ENCODE measurements around the gene TRPV4.

The TRPV4 gene

DNA sequence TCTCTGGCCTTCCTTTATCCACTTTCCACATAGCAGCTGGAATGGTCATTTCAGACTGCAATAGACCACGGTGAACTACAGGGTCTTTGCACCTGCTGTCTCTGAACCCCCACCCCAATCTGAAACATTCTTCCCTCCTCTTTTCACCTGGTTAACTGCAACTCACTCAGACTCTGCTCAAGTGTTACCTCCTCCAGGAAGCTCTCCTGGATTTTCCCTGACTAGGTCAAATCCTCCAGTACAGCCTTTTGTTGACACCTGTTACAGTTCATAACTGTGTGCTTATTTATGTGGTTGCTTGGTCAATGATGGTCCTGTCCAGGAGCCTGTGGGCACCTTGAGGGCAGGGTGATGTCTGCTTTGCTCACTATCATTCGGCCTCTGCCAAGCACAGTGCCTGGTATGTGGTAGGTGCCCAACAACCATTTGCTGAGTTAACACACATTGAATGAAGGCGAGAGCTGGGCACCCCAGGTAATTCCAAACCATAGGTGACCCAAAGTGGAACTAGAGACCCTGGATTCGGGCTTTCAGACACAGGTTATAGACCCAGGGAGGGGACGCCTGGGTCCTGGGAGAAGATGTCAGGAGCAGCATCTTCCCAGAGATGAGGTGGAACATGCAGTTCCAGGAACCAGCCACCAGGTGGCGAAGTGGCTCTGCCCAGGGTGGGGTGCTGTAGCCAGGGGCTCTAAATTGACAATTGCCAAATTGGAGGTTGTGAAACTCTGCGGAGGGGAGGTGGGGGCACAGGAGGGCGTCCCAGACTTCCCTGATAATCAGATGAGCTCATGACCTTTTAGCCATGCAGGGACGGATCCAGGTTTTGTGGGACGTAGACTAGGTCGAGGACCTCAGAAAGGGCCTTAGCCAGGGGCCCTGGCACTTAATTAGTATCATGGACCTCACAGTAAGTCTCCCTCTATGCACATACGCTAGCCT is 28.1 kb downstream of the TRPV4 start:
- peak; percentile 73 for DNase-seq

DNA sequence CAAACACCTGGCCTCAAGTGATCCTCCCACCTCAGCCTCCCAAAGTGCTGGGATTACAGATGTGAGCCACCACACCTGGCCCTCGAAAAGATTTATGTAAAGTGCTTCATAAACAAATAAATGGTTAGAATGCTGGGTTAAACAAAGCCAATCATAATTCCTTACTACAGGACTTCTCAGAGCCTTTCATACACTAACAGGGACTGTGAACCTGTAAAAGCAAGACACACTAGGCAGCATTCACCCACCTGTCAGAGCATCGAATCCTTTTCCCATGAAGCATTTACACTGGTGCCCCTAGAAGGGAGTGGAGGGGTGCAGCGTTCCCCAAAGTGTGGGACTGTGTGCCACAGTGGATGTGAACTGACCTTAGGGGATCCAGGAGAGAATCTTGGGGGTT is 29.5 kb downstream of the TRPV4 start:
- DNase-seq = no peak

DNA sequence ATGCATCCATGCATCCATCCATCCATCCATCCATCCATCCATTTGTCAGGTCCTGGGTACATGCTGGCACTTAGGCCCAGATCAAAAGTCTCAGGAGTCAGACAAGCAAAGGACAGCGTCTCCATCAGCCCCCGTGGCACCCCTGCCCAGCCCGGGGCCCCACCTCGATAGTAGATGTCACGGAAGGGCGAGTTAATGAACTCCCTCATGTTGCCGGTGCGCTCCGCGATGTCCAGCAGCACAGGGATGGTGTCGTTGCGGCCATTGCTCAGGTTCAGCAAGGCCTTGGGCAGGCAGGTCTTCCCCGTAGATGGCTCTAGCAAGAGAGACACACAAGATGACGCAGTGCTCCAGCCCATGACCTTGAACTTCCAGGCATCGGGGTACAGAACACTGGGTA is 30.4 kb downstream of the TRPV4 start:
- DNase-seq = no peak

DNA sequence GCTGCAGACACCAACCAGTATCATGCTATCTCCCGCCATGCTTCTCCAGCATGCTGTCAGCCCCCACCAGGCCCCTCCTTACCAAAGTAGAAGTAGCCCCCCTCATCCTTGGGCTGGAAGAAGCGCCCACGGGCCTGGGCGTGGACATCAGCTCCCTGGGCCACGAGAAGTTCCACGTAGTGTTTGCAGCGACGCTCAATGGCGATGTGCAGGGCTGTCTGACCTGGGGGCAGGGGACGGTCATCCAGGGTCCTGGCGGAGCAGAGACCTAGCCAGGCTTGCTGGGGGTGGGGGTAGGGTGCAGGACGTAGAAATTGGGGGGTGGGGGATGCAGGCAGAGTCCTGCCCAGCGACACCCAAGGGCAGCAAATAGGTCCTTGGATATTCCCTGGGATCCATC is 32.7 kb downstream of the TRPV4 start:
- no peak for DNase-seq

DNA sequence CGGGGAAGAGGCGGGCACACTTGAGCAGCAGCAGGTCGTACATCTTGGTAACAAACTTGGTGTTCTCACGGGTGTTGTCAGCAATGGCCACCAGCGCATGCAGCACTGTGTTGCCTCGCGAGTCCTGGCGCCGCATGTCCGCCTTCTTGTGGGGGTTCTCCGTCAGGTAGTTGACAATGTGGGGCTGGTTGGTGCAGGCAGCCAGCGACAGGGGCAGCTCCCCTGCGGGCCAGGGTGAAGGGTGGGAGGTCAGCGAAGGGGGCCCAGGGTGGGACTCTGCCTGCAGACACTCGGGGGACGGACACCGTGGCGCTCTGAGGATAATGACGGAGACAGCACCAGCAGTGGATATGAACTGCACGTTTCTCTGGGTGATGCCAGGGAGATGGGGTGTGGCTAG is 34.5 kb downstream of the TRPV4 start:
- DNase-seq = no peak

DNA sequence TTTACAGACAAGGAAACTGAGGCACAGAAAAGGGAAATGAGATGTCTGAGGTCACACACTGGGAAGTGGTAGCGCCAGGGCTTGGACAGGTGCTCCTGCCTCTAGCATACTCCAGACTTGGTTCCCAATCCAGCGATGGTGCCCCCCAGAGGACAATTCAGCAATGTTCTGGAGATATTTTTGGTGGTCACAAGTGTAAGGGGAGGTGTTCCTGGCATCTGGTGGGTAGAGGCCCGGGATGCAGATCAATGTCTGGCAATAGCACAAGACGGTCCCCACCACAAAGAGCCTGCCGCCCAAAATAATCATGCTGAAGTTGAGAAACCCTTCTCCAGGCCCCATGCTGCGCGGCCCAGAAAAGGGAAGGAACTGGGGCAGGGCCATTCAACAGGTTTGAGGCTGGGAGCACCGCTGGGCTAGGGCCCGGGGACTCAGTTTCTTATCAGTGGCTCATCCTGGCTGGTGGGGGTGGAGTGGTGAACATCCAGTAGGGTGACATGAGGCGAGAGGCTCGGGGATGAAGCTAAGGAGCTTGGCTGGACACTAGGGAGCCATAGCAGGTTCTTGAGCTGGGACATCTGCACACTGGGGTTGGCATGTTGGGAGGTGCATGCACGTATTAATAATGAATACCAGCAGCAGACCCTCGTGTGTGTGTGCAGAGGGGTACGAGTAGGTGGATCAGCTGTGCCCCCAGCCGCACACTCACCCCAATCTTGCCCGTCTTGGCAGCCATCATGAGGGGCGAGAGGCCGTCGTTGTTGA is 35.1 kb downstream of the TRPV4 start:
- no peak for DNase-seq

DNA sequence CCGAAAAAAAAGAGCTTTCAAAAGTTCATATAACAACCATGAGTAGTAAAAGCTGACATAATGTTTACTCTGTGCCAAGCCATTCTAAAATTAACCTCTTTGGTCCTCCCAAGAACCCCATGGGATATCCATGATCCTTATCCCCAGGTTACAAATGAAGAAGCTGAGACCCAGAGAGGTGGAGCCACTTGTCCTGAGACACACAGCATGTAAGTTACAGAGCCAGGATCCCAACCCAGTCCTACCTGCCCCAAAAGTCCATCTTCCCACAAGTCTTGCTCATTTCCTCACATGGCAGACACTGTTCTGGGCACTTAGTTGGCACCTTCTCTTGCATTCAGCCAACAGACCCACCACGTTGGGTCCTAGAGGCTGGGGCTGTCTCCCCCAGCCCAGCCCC is 37.1 kb downstream of the TRPV4 start:
- no peak for DNase-seq

GRCh38 chr12:109795023-109795422 is 38.2 kb downstream of the TRPV4 start:
- no peak for DNase-seq

- DNase-seq = no peak
Measured at GRCh38 chr12:109793826-109794501, 39.2 kb downstream of the TRPV4 start.

GRCh38 chr12:109793411-109793810 is 39.8 kb downstream of the TRPV4 start:
- DNase-seq = no peak

DNA sequence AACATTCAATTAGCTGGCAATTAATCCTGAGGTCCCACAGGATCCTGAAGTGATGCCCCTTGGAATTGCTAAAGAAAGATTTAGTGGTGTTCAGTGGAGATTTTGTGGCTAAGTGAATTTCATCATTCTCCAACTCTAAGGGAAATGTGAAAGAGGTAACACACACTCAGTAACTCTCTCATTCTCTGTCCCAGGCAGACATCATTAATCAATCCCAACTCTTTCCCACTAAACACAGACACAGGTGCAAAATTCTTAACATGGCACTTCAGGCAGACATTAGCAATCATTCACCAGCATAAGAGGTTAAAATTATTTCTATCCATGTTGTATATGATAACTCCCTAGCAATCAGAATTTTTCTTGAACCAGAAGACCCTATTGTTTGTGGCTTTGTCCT is 40.2 kb downstream of the TRPV4 start:
- no peak for DNase-seq

DNA sequence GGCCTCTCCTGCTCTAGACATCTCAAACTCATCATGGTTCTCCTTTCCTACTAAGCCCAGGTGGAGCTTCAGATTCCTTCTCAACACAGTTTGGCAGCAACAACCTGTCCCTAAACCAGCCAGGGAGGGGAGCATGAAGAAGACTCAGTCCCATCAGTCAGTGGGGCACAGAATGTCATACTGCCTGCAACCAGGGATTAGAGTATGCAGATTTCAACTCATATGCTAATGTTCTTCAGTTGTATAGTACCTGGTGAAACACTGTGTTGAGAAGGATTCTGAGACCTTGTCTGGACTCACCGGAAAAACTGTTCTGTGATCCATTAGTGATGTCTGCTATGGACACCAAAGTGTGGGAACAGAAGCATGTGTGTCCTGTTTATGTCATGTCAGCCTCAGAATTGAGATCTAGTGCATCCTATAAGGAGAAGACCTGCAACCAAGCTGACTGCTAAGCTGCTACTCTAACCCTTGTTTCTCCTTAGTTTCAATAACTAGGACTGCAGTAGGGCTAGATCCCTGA is 43.6 kb downstream of the TRPV4 start:
- no peak for DNase-seq

GRCh38 chr12:109786799-109787198 is 46.4 kb downstream of the TRPV4 start:
- DNase-seq = no peak

GRCh38 chr12:109785854-109786253 is 47.3 kb downstream of the TRPV4 start:
- DNase-seq = no peak

DNA sequence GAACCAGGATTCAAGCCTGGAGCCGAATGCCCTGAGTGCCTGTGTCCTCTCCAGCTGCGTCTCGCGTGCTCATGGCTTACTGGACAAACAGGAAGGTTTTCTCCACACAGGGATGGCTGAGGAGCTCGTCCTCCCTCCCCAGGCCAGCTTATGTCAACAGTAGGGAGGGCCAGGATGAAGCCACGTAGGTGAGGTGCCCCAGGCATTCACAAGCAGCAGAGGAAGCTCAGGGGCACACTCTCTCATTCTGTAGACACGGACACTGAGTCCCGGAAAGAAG is 49.3 kb downstream of the TRPV4 start:
- DNase-seq = no peak

GRCh38 chr12:109783135-109783964 is 49.8 kb downstream of the TRPV4 start:
- DNase-seq = no peak

GRCh38 chr12:109782326-109782703 is 50.9 kb downstream of the TRPV4 start:
- no peak for DNase-seq

DNA sequence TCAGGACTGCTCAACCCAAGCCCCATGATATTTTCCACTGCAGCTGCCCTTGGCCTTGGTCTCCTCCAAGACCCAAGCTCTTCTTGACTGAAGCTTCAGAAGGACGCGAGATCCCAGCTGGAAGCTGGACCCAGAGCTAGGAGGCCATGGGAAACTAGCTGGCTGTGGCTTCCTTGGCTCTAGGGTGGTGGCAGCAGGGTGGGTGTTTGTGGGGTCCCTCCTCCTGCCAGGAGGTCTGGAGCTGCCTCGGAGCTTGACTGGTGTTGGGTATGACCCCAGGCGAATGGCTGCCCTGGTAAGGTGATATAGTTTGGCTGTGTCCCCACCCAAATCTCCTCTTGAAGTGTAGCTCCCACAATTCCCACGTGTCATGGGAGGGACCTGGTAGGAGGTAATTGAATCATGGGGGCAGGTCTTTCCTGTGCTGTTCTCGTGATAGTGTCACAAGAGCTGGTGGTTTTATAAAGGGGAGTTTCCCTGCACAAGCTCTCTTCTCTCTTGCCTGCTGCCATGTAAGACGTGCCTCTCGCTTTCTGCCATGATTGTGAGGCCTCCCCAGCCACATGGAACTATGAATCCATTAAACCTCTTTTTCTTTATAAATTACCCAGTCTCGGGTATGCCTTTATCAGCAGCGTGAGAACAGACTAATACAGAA is 51.4 kb downstream of the TRPV4 start:
- DNase-seq = no peak

GRCh38 chr12:109779382-109779781 is 53.8 kb downstream of the TRPV4 start:
- DNase-seq = no peak

DNA sequence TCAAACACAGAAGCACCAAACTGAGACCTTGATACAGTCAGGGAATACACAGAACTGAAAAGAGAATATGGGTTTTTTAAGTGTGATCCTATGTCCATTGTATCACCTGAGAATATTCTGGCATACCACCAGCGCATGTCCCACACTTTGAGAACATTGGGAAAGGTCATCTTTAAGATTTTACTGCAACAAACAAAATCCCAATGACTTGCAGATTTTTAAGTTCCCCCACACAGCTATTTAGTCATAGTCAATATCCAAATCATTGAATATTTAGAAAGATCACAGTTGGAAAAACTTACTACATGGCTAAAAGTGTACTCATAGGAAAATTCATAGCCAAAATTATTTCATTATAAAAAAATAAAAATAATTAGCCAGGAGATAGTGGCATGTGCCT is 54.5 kb downstream of the TRPV4 start:
- DNase-seq = no peak

GRCh38 chr12:109777544-109777943 is 55.7 kb downstream of the TRPV4 start:
- DNase-seq = peak; percentile 46

GRCh38 chr12:109776624-109777023 is 56.6 kb downstream of the TRPV4 start:
- no peak for DNase-seq
